ENCODE results near the gene PRPH2. TPM values are rescaled to one million over a fixed set of nuclear protein-coding genes. Genes with fewer than 3 reads are reported as not detected.
"Not testable (repeated sequence)": the region's sequence is repeated elsewhere in the genome, so short reads cannot be mapped to it uniquely, and the experiment has no call there.

Gene PRPH2
- polyA plus RNA-seq, 1 experiment = 0.97 TPM

GRCh38 chr6:42704251-42704936 lies 18.0 kb downstream of the PRPH2 start:
- Histone ChIP-seq H3K9me3 (ENCODE audit: control insufficient read depth, insufficient read depth, low read length) (no peaks in the 10 kb centered on the region), H3K27me3 (ENCODE audit: control insufficient read depth, insufficient read depth, low read length) (no peaks in the 10 kb centered on the region), H3K4me3 (ENCODE audit: low read depth, low read length) (no peak overlapping the region), H3K27ac (ENCODE audit: low read depth, low read length) (no peak overlapping the region)
- CTCF ChIA-PET = no interaction called here
- POLR2A ChIA-PET = no interaction called here
- DNase-seq (ENCODE audit: low read depth, low spot score) = no peak
- no peak for TF ChIP-seq CTCF (IDR thresholded peaks at IDR 0.05; ENCODE audit: low read depth, low read length)

GRCh38 chr6:42702786-42703185 lies 19.6 kb downstream of the PRPH2 start:
- DNase-seq (ENCODE audit: low read depth, low spot score); H3K27ac ChIP-seq (ENCODE audit: low read depth, low read length); H3K27me3 ChIP-seq (ENCODE audit: control insufficient read depth, insufficient read depth, low read length); H3K9me3 ChIP-seq (ENCODE audit: control insufficient read depth, insufficient read depth, low read length); POLR2A ChIA-PET; H3K4me3 ChIP-seq (ENCODE audit: low read depth, low read length): not testable (repeated sequence)
- CTCF ChIA-PET = interaction anchor here (0.6 to 1.3 kb wide), 2 partner anchors 24 to 79 kb away, joined by 3 to 7 read pairs; no protein-coding TSS in a partner anchor

- DNase-seq (ENCODE audit: low read depth, low spot score) = no peak
- Histone ChIP-seq H3K9me3 (ENCODE audit: control insufficient read depth, insufficient read depth, low read length) (no peaks in the 10 kb centered on the region), H3K27me3 (ENCODE audit: control insufficient read depth, insufficient read depth, low read length) (no peaks in the 10 kb centered on the region), H3K4me3 (ENCODE audit: low read depth, low read length) (no peak overlapping the region), H3K27ac (ENCODE audit: low read depth, low read length) (peak overlapping the region; percentile 47)
- no peak for TF ChIP-seq CTCF (IDR thresholded peaks at IDR 0.05; ENCODE audit: low read depth, low read length)
- ChIA-PET CTCF (interaction anchor here (0.6 to 1.3 kb wide), 2 partner anchors 24 to 78 kb away, joined by 3 to 7 read pairs; no protein-coding TSS in a partner anchor), POLR2A (interaction anchor here (0.7 to 1.4 kb wide), 2 partner anchors 9 to 12 kb away, joined by 3 to 4 read pairs; no protein-coding TSS in a partner anchor)
Observed at GRCh38 chr6:42702200-42702599, 20.2 kb downstream of the PRPH2 start.

GRCh38 chr6:42698217-42698616 lies 24.2 kb downstream of the PRPH2 start:
- no peak for DNase-seq (ENCODE audit: low read depth, low spot score)
- H3K9me3 ChIP-seq (ENCODE audit: control insufficient read depth, insufficient read depth, low read length) = no peaks in the 10 kb centered on the region
- H3K27ac ChIP-seq (ENCODE audit: low read depth, low read length) = no peak overlapping the region
- ChIA-PET POLR2A (interaction anchor here (0.7 kb wide), 2 partner anchors 14 to 26 kb away, joined by 7 to 8 read pairs; no protein-coding TSS in a partner anchor), CTCF (interaction anchor here (0.7 to 1.4 kb wide), 2 partner anchors 28 to 193 kb away, joined by 3 read pairs; no protein-coding TSS in a partner anchor)
- no peak overlapping the region for H3K4me3 ChIP-seq (ENCODE audit: low read depth, low read length)
- TF ChIP-seq CTCF (IDR thresholded peaks at IDR 0.05; ENCODE audit: low read depth, low read length) = no peak
- H3K27me3 ChIP-seq (ENCODE audit: control insufficient read depth, insufficient read depth, low read length) = no peaks in the 10 kb centered on the region

GRCh38 chr6:42697268-42697655 lies 25.1 kb downstream of the PRPH2 start:
- H3K27me3 ChIP-seq (ENCODE audit: control insufficient read depth, insufficient read depth, low read length) = no peaks in the 10 kb centered on the region
- POLR2A ChIA-PET = no interaction called here
- no peak overlapping the region for H3K27ac ChIP-seq (ENCODE audit: low read depth, low read length)
- no peaks in the 10 kb centered on the region for H3K9me3 ChIP-seq (ENCODE audit: control insufficient read depth, insufficient read depth, low read length)
- no peak for DNase-seq (ENCODE audit: low read depth, low spot score)
- no peak for TF ChIP-seq CTCF (IDR thresholded peaks at IDR 0.05; ENCODE audit: low read depth, low read length)
- H3K4me3 ChIP-seq (ENCODE audit: low read depth, low read length) = no peak overlapping the region
- CTCF ChIA-PET = interaction anchor here (0.7 kb wide), 1 partner anchor 29 kb away, joined by 3 read pairs; no protein-coding TSS in a partner anchor

Data from AG04450 (cell line).